B cell (primary cell): ENCODE data around the gene NAE1. TPM values are rescaled to one million over a fixed set of nuclear protein-coding genes. Genes with fewer than 3 reads are reported as not detected.
A peak's percentile ranks its signal among the peaks of the same experiment; 100 is the strongest.

Source experiments
- ATAC-seq: fragments of 200-7000 bp; cut with Tn5 transposase; one replicate; pipeline ENCODE4 v1.10.0; 2021; ENCODE audit warnings: low read depth, mild to moderate bottlenecking, moderate number of reproducible peaks, moderate library complexity
- CTCF ChIA-PET: fragments of 350-600 bp; sonication (Branson Sonifier 250); formaldehyde crosslinking; loops from one replicate; lab custom pipeline; 2021; ENCODE audit warnings: antibody characterized with exemption, inconsistent platforms; lab: Charles Lee
- POLR2A ChIA-PET: fragments of 350-600 bp; sonication (Branson Sonifier 250); formaldehyde crosslinking; loops from one replicate; lab custom pipeline; 2021; ENCODE audit warnings: antibody characterized with exemption; lab: Charles Lee
- DNase-seq: peaks from one replicate; pipeline ENCODE4 v3.0.0; 2013
- H2AFZ ChIP-seq: 2 replicates; pipeline ENCODE4 v1.6.1; 2012; ENCODE audit warnings: mild to moderate bottlenecking, low read depth, low read length; ENCODE audit not compliant: insufficient read depth, poor library complexity, severe bottlenecking
- H3K27ac ChIP-seq, 2 donors: 1 replicate in 1 of 2; 2 replicates in 1 of 2; pipeline ENCODE4 v1.5.1; 2012 to 2013; ENCODE audit warnings: low read length in 2 of 2, mild to moderate bottlenecking in 2 of 2, moderate library complexity in 1 of 2
- H3K27me3 ChIP-seq, 4 experiments: fragments of 200-600 bp in 1 of 4; sonication (generic) in 1 of 4; replicated peaks in 1 of 4; 1 replicate in 2 of 4; 2 replicates in 2 of 4; pipeline versions ENCODE4 v1.6.1 to v1.7.0; 2013 to 2016; ENCODE audit warnings: low read length in 3 of 4, mild to moderate bottlenecking in 2 of 4, mixed read lengths in 1 of 4, moderate library complexity in 1 of 4; ENCODE audit not compliant: insufficient read depth in 4 of 4, control insufficient read depth in 3 of 4; ENCODE audit errors: control extremely low read depth in 1 of 4
- H3K36me3 ChIP-seq, 2 experiments: replicated peaks in 1 of 2; 1 replicate in 1 of 2; 2 replicates in 1 of 2; pipeline versions ENCODE4 v1.6.1 to v1.7.1; 2013; ENCODE audit warnings: low read length in 1 of 2; ENCODE audit not compliant: insufficient read depth in 2 of 2, control insufficient read depth in 1 of 2; ENCODE audit errors: control extremely low read depth in 1 of 2, extremely low read depth in 1 of 2
- H3K4me1 ChIP-seq, 2 donors: fragments of 200-600 bp in 1 of 2; sonication (generic) in 1 of 2; 1 replicate in 1 of 2; 2 replicates in 1 of 2; pipeline versions ENCODE4 v1.5.1 to v1.6.1; 2013 to 2017; ENCODE audit warnings: low read length in 2 of 2; ENCODE audit not compliant: control insufficient read depth in 2 of 2, insufficient read depth in 2 of 2
- H3K4me2 ChIP-seq: replicated peaks from 2 replicates; pipeline ENCODE3; 2012; ENCODE audit warnings: mild to moderate bottlenecking, low read depth, low read length; ENCODE audit not compliant: poor library complexity, severe bottlenecking
- H3K4me3 ChIP-seq, 5 experiments: fragments of 200-600 bp in 1 of 5; sonication (generic) in 1 of 5; 1 replicate in 3 of 5; 2 replicates in 2 of 5; pipeline versions ENCODE4 v1.5.1 to v1.7.0; 2011 to 2016; ENCODE audit warnings: low read length in 4 of 5, mild to moderate bottlenecking in 4 of 5, low read depth in 2 of 5, control low read depth in 1 of 5, moderate library complexity in 1 of 5; ENCODE audit not compliant: insufficient read depth in 1 of 5; ENCODE audit errors: control extremely low read depth in 1 of 5, extremely low read depth in 1 of 5
- H3K79me2 ChIP-seq: fragments of 200-600 bp; sonication (generic); one replicate; pipeline ENCODE4 v1.6.0; 2016; ENCODE audit warnings: low read length; ENCODE audit not compliant: control insufficient read depth, insufficient read depth
- H3K9ac ChIP-seq: fragments of 200-600 bp; sonication (generic); 2 replicates; pipeline ENCODE4 v1.6.1; 2017; ENCODE audit warnings: mild to moderate bottlenecking, low read length, moderate library complexity
- H3K9me3 ChIP-seq, 3 donors: one replicate each; pipeline versions ENCODE4 v1.6.1 to v1.7.1; 2013; ENCODE audit warnings: low read length in 2 of 3; ENCODE audit not compliant: control insufficient read depth in 2 of 3, insufficient read depth in 1 of 3; ENCODE audit errors: control extremely low read depth in 1 of 3
- H4K20me1 ChIP-seq: 2 replicates; pipeline ENCODE4 v1.6.0; 2012; ENCODE audit warnings: mild to moderate bottlenecking, low read length; ENCODE audit not compliant: insufficient read depth, control insufficient read depth, poor library complexity, severe bottlenecking
- H3K27ac Mint-ChIP-seq: one replicate; pipeline ENCODE4 v1.8.0; 2021; ENCODE audit warnings: mixed read lengths
- H3K27me3 Mint-ChIP-seq: one replicate; pipeline ENCODE4 v1.8.0; 2021; ENCODE audit warnings: mixed read lengths
- H3K4me1 Mint-ChIP-seq: one replicate; pipeline ENCODE4 v1.8.0; 2021; ENCODE audit warnings: mixed read lengths
- H3K4me3 Mint-ChIP-seq: one replicate; pipeline ENCODE4 v1.8.0; 2021; ENCODE audit warnings: mixed read lengths
- H3K9me3 Mint-ChIP-seq: one replicate; pipeline ENCODE4 v1.8.0; 2022; ENCODE audit warnings: mixed read lengths; ENCODE audit not compliant: insufficient read depth
- CTCF ChIP-seq: fragments of 200-600 bp; IDR thresholded peaks from one replicate; pipeline ENCODE4 v1.8.0; 2022; ENCODE audit warnings: antibody characterized with exemption, mild to moderate bottlenecking
- EZH2 ChIP-seq: IDR thresholded peaks from 2 replicates; pipeline ENCODE4 v1.6.1; 2012; ENCODE audit warnings: borderline replicate concordance, low read depth, mild to moderate bottlenecking, moderate library complexity, low read length; ENCODE audit not compliant: insufficient read depth, poor library complexity, severe bottlenecking
- WGBS: methylation state at CpG from one replicate; pipeline ENCODE4 v1.1.5; 2013; ENCODE audit warnings: missing lambda C conversion rate; ENCODE audit not compliant: insufficient coverage; 5-methylcytosine and 5-hydroxymethylcytosine counted together
- intact Hi-C: fragments of 100-400 bp; cut with micrococcal nuclease; formaldehyde crosslinking; loops from one replicate; pipeline ENCODE4 v1.10.0; 2022
- polyA plus RNA-seq: library from polyadenylated mRNA; depleted of rRNA; stranded (reverse); fragments of >200 nt; gene quantifications from 2 replicates; pipeline ENCODE4 v1.2.3, GENCODE V29; 2012
- total RNA-seq, 2 donors: library from RNA; stranded (reverse); fragments of 120-200 nt in 1 of 2; gene quantifications; 1 replicate in 1 of 2; 2 replicates in 1 of 2; pipeline versions ENCODE4 v1.2.3 to v1.2.4, GENCODE V29; 2013 to 2022

The NAE1 gene
- total and polyA plus RNA-seq, 2 donors (not counting 1 experiment from before 2014, with no cell fraction given): 19.3 to 57.6 TPM

- H3K9ac ChIP-seq: no peak overlapping the region
- no peak for TF ChIP-seq CTCF
- no peak for TF ChIP-seq EZH2
- intact Hi-C loops: loop anchor here (5.0 kb wide), 1 partner anchor 267 kb away; no protein-coding TSS in a partner anchor
- peaks cover 7 to 11% of the 10 kb centered on the region in 2 donors for H3K4me1 ChIP-seq
- Mint-ChIP-seq H3K27me3 (peaks cover 3% of the 10 kb centered on the region), H3K27ac (peak overlapping the region; percentile 26), H3K4me1 (peaks cover 16% of the 10 kb centered on the region), H3K9me3 (no peaks in the 10 kb centered on the region), H3K4me3 (peak overlapping the region; percentile 19)
- no peak overlapping the region for H3K4me2 ChIP-seq
- POLR2A ChIA-PET: no interaction called here
- WGBS: no CpG with 5 or more reads among the region's 1 CpG
- ATAC-seq (no peak), DNase-seq (no peak)
- H3K4me3 ChIP-seq: no peak overlapping the region
- no peaks in the 10 kb centered on the region for H3K27me3 ChIP-seq
- H3K9me3 ChIP-seq: no peaks in the 10 kb centered on the region
- no peaks in the 10 kb centered on the region for H4K20me1 ChIP-seq
- CTCF ChIA-PET: interaction anchor here (0.6 to 1.5 kb wide), 4 partner anchors 17 to 844 kb away, joined by 3 to 4 read pairs (median 3); no protein-coding TSS in a partner anchor
- H2AFZ ChIP-seq: no peak overlapping the region
- no peak overlapping the region for H3K27ac ChIP-seq
- no peaks in the 10 kb centered on the region for H3K36me3 ChIP-seq
- no peaks in the 10 kb centered on the region for H3K79me2 ChIP-seq
Observed at GRCh38 chr16:66874079-66874775, 43.5 kb upstream of the NAE1 start.

GRCh38 chr16:66873685-66874055 is 42.9 kb upstream of the NAE1 start:
- peaks cover 16% of the 10 kb centered on the region for H3K4me1 Mint-ChIP-seq
- H3K4me3 Mint-ChIP-seq: no peak overlapping the region
- intact Hi-C loops: loop anchor here (2.0 to 5.0 kb wide), 2 partner anchors 43 to 266 kb away; partner anchors contain the start of gene NAE1
- H3K27me3 ChIP-seq: no peaks in the 10 kb centered on the region
- DNase-seq (no peak), ATAC-seq (no peak)
- TF ChIP-seq EZH2: no peak
- TF ChIP-seq CTCF: no peak
- H3K4me1 ChIP-seq: peaks cover 7 to 11% of the 10 kb centered on the region in 2 donors
- H3K79me2 ChIP-seq: no peaks in the 10 kb centered on the region
- H3K9me3 Mint-ChIP-seq: no peaks in the 10 kb centered on the region
- H3K27me3 Mint-ChIP-seq: peaks cover 3% of the 10 kb centered on the region
- H2AFZ ChIP-seq: no peak overlapping the region
- no peaks in the 10 kb centered on the region for H3K36me3 ChIP-seq
- CTCF ChIA-PET: interaction anchor here (0.8 to 3.8 kb wide), 12 partner anchors 9 to 469 kb away, joined by 3 to 30 read pairs (median 4); partner anchors contain the start of genes CA7, NAE1 and TMEM208
- no peak overlapping the region for H3K27ac ChIP-seq
- no peak overlapping the region for H3K27ac Mint-ChIP-seq
- POLR2A ChIA-PET: interaction anchor here (1.0 kb wide), 1 partner anchor 43 kb away, joined by 3 read pairs; the partner anchor contains the start of gene NAE1
- H4K20me1 ChIP-seq: no peaks in the 10 kb centered on the region
- no peak overlapping the region for H3K4me2 ChIP-seq
- H3K9me3 ChIP-seq: no peaks in the 10 kb centered on the region
- no peak overlapping the region for H3K4me3 ChIP-seq
- H3K9ac ChIP-seq: no peak overlapping the region
